MCF 10A (cell line): ENCODE results near the gene SNU13. TPM values are rescaled to one million over a fixed set of nuclear protein-coding genes. Genes with fewer than 3 reads are reported as not detected.

ENCODE experiments used
- BruUV-seq: library from RNA; stranded (reverse); fragments of 400-500 nt; replicated peaks from 2 replicates; lab custom pipeline; 2021; lab: Mats Ljungman, UMichigan
- CTCF ChIA-PET: fragments of 300-600 bp; sonication (Branson Sonifier 250); formaldehyde crosslinking; extraction: SDS; loops from one replicate; lab custom pipeline; 2021; ENCODE audit warnings: antibody characterized with exemption, inconsistent platforms; lab: Yijun Ruan, JAX
- POLR2A ChIA-PET: fragments of 300-600, 350-650 bp; sonication (Branson Sonifier 250); formaldehyde crosslinking; extraction: SDS; loops from one replicate; lab custom pipeline; 2020; ENCODE audit warnings: antibody characterized with exemption, inconsistent platforms; lab: Yijun Ruan, JAX
- DNase-seq: peaks from one replicate; pipeline ENCODE4 v3.0.0-alpha.2; 2018; ENCODE audit not compliant: unreplicated experiment
- H3K27ac Mint-ChIP-seq: one replicate; pipeline ENCODE4 v1.8.0; 2022; ENCODE audit warnings: mild to moderate bottlenecking, low read depth, mixed read lengths; ENCODE audit not compliant: unreplicated experiment
- H3K27me3 Mint-ChIP-seq: one replicate; pipeline ENCODE4 v1.8.0; 2022; ENCODE audit warnings: mixed read lengths; ENCODE audit not compliant: insufficient read depth, unreplicated experiment
- H3K36me3 Mint-ChIP-seq: one replicate; pipeline ENCODE4 v1.8.0; 2022; ENCODE audit warnings: mild to moderate bottlenecking, moderate library complexity, mixed read lengths; ENCODE audit not compliant: insufficient read depth, unreplicated experiment
- H3K4me1 Mint-ChIP-seq: one replicate; pipeline ENCODE4 v1.8.0; 2022; ENCODE audit warnings: mixed read lengths; ENCODE audit not compliant: insufficient read depth, unreplicated experiment
- H3K4me3 Mint-ChIP-seq: one replicate; pipeline ENCODE4 v1.8.0; 2022; ENCODE audit warnings: mild to moderate bottlenecking, moderate library complexity, mixed read lengths; ENCODE audit not compliant: unreplicated experiment
- H3K9me3 Mint-ChIP-seq: one replicate; pipeline ENCODE4 v1.8.0; 2022; ENCODE audit warnings: mixed read lengths; ENCODE audit not compliant: unreplicated experiment
- CTCF ChIP-seq: fragments of 200-600 bp; IDR thresholded peaks from one replicate; pipeline ENCODE4 v1.8.0; 2022; ENCODE audit warnings: antibody characterized with exemption, mild to moderate bottlenecking; ENCODE audit not compliant: unreplicated experiment
- intact Hi-C: fragments of 100-400 bp; cut with micrococcal nuclease; formaldehyde crosslinking; loops from 2 replicates; pipeline ENCODE4 v1.14.1; 2022
- total RNA-seq: library from RNA; stranded (reverse); gene quantifications from 2 replicates; pipeline ENCODE4 v1.2.3, GENCODE V29; 2022

Gene SNU13
- total RNA-seq, 1 experiment from 2014 or later = 280 TPM

- POLR2A ChIA-PET = interaction anchor here (0.9 to 2.8 kb wide), 4 partner anchors 10 to 35 kb away, joined by 3 to 12 read pairs (median 4); partner anchors contain the start of genes DESI1 and XRCC6
- BruUV-seq = no TSS peak
- intact Hi-C loops = no loop called here
- H3K27me3 Mint-ChIP-seq = no peaks in the 10 kb centered on the region
- CTCF ChIA-PET = interaction anchor here (0.9 kb wide), 1 partner anchor 10 kb away, joined by 3 read pairs; no protein-coding TSS in a partner anchor
- peaks cover 100% of the 10 kb centered on the region for H3K36me3 Mint-ChIP-seq
- H3K4me1 Mint-ChIP-seq = peaks cover 4% of the 10 kb centered on the region
- DNase-seq = no peak
- H3K9me3 Mint-ChIP-seq = no peaks in the 10 kb centered on the region
- no peak overlapping the region for H3K4me3 Mint-ChIP-seq
- no peak overlapping the region for H3K27ac Mint-ChIP-seq
- no peak for TF ChIP-seq CTCF
Observed at GRCh38 chr22:41656556-41656955, 32.1 kb downstream of the SNU13 start.

GRCh38 chr22:41654322-41654721 is 34.3 kb downstream of the SNU13 start:
- no TSS peak for BruUV-seq
- H3K27ac Mint-ChIP-seq = no peak overlapping the region
- no peaks in the 10 kb centered on the region for H3K4me1 Mint-ChIP-seq
- intact Hi-C loops = no loop called here
- H3K36me3 Mint-ChIP-seq = peaks cover 98% of the 10 kb centered on the region
- H3K27me3 Mint-ChIP-seq = no peaks in the 10 kb centered on the region
- POLR2A ChIA-PET = interaction anchor here (1.2 to 2.1 kb wide), 3 partner anchors 8 to 33 kb away, joined by 3 to 12 read pairs (median 6); partner anchors contain the start of genes DESI1 and XRCC6
- no peak for DNase-seq
- no peak for TF ChIP-seq CTCF
- H3K9me3 Mint-ChIP-seq = no peaks in the 10 kb centered on the region
- H3K4me3 Mint-ChIP-seq = no peak overlapping the region
- CTCF ChIA-PET = interaction anchor here (3.0 kb wide), 1 partner anchor 12 kb away, joined by 11 read pairs; no protein-coding TSS in a partner anchor

GRCh38 chr22:41650821-41651220 is 37.8 kb downstream of the SNU13 start:
- Mint-ChIP-seq H3K4me1 (no peaks in the 10 kb centered on the region), H3K9me3 (no peaks in the 10 kb centered on the region), H3K4me3 (no peak overlapping the region), H3K36me3 (peaks cover 97% of the 10 kb centered on the region), H3K27me3 (no peaks in the 10 kb centered on the region), H3K27ac (no peak overlapping the region)
- CTCF ChIA-PET = interaction anchor here (1.1 to 1.4 kb wide), 2 partner anchors 9 to 15 kb away, joined by 3 read pairs; no protein-coding TSS in a partner anchor
- no TSS peak for BruUV-seq
- intact Hi-C loops = no loop called here
- no peak for TF ChIP-seq CTCF
- DNase-seq = no peak
- POLR2A ChIA-PET = interaction anchor here (0.5 to 2.0 kb wide), 6 partner anchors 10 to 964 kb away, joined by 3 to 7 read pairs (median 3); partner anchors contain the start of genes DESI1, POLDIP3, SNU13 and XRCC6

- Mint-ChIP-seq H3K4me1 (no peaks in the 10 kb centered on the region), H3K4me3 (no peak overlapping the region), H3K36me3 (peaks cover 97% of the 10 kb centered on the region), H3K27ac (no peak overlapping the region), H3K9me3 (no peaks in the 10 kb centered on the region), H3K27me3 (no peaks in the 10 kb centered on the region)
- intact Hi-C loops = no loop called here
- no peak for TF ChIP-seq CTCF
- no TSS peak for BruUV-seq
- POLR2A ChIA-PET = interaction anchor here (1.1 to 2.0 kb wide), 5 partner anchors 8 to 38 kb away, joined by 3 to 7 read pairs (median 4); partner anchors contain the start of genes DESI1, SNU13 and XRCC6
- no peak for DNase-seq
- CTCF ChIA-PET = interaction anchor here (1.1 to 1.4 kb wide), 2 partner anchors 8 to 31 kb away, joined by 3 read pairs; no protein-coding TSS in a partner anchor
Observed at GRCh38 chr22:41650229-41650628, 38.4 kb downstream of the SNU13 start.
